Mesenchymal stem cell (in vitro differentiated cells and primary cell): ENCODE results near the gene CLIC4.
"Not testable (repeated sequence)": the region's sequence is repeated elsewhere in the genome, so short reads cannot be mapped to it uniquely, and the experiment has no call there.

Experiments used
- DNase-seq: peaks from one replicate; pipeline ENCODE4 v3.0.0-alpha.2; 2013
- H2AFZ ChIP-seq: one replicate; pipeline ENCODE4 v1.6.1; 2013; ENCODE audit warnings: low read depth, mild to moderate bottlenecking, control low read depth, inconsistent platforms, low read length, moderate library complexity
- H2AK5ac ChIP-seq: 2 replicates; pipeline ENCODE4 v1.6.1; 2013; ENCODE audit warnings: low read length, moderate library complexity, mild to moderate bottlenecking, inconsistent platforms; ENCODE audit not compliant: severe bottlenecking
- H2BK120ac ChIP-seq: one replicate; pipeline ENCODE4 v1.6.1; 2013; ENCODE audit warnings: low read depth, mild to moderate bottlenecking, inconsistent platforms, low read length, moderate library complexity
- H2BK12ac ChIP-seq, 2 experiments: one replicate each; pipeline ENCODE4 v1.6.1; 2013; ENCODE audit warnings: inconsistent platforms in 2 of 2, low read length in 2 of 2, mild to moderate bottlenecking in 2 of 2, moderate library complexity in 2 of 2, control low read depth in 1 of 2
- H2BK15ac ChIP-seq: one replicate; pipeline ENCODE4 v1.6.1; 2013; ENCODE audit warnings: mild to moderate bottlenecking, low read depth, inconsistent platforms; ENCODE audit not compliant: poor library complexity, severe bottlenecking
- H2BK5ac ChIP-seq: 2 replicates; pipeline ENCODE4 v1.6.1; 2013; ENCODE audit warnings: low read depth, mild to moderate bottlenecking, low read length, control low read depth, inconsistent platforms; ENCODE audit not compliant: poor library complexity, severe bottlenecking
- H3K14ac ChIP-seq, 2 experiments: one replicate each; pipeline ENCODE4 v1.6.1; 2013; ENCODE audit warnings: inconsistent platforms in 2 of 2, low read length in 2 of 2, control low read depth in 1 of 2, mild to moderate bottlenecking in 1 of 2, moderate library complexity in 1 of 2
- H3K18ac ChIP-seq, 2 experiments: one replicate each; pipeline ENCODE4 v1.6.1; 2013; ENCODE audit warnings: inconsistent platforms in 2 of 2, low read length in 2 of 2, control low read depth in 1 of 2, low read depth in 1 of 2, mild to moderate bottlenecking in 1 of 2
- H3K23ac ChIP-seq, 2 experiments: one replicate each; pipeline ENCODE4 v1.6.1; 2013; ENCODE audit warnings: inconsistent platforms in 2 of 2, low read length in 2 of 2, mild to moderate bottlenecking in 2 of 2, moderate library complexity in 2 of 2, control low read depth in 1 of 2
- H3K27ac ChIP-seq: 2 replicates; pipeline ENCODE4 v1.5.1; 2013; ENCODE audit warnings: mild to moderate bottlenecking, moderate library complexity, low read length, control low read depth, inconsistent platforms; ENCODE audit not compliant: poor library complexity, severe bottlenecking
- H3K27me3 ChIP-seq, 2 experiments: 2 replicates each; pipeline versions ENCODE4 v1.6.1 to v1.7.0; 2013; ENCODE audit warnings: low read length in 2 of 2, mild to moderate bottlenecking in 2 of 2, moderate library complexity in 2 of 2, control low read depth in 1 of 2, inconsistent platforms in 1 of 2; ENCODE audit not compliant: control insufficient read depth in 1 of 2, insufficient read depth in 1 of 2
- H3K36me3 ChIP-seq, 2 experiments: 2 replicates each; pipeline versions ENCODE4 v1.6.1 to v1.7.0; 2013; ENCODE audit warnings: low read length in 2 of 2, control low read depth in 1 of 2, inconsistent platforms in 1 of 2, low read depth in 1 of 2, mild to moderate bottlenecking in 1 of 2; ENCODE audit not compliant: insufficient read depth in 2 of 2, control insufficient read depth in 1 of 2
- H3K4ac ChIP-seq, 2 experiments: one replicate each; pipeline ENCODE4 v1.6.1; 2013; ENCODE audit warnings: inconsistent platforms in 2 of 2, low read length in 2 of 2, mild to moderate bottlenecking in 2 of 2, moderate library complexity in 2 of 2, control low read depth in 1 of 2, low read depth in 1 of 2
- H3K4me1 ChIP-seq: 2 replicates; pipeline ENCODE4 v1.6.1; 2013; ENCODE audit warnings: low read depth, low read length, control low read depth; ENCODE audit not compliant: control insufficient read depth, insufficient read depth
- H3K4me2 ChIP-seq: 2 replicates; pipeline ENCODE4 v1.6.1; 2013; ENCODE audit warnings: low read length, mild to moderate bottlenecking, inconsistent platforms; ENCODE audit not compliant: poor library complexity, severe bottlenecking
- H3K4me3 ChIP-seq, 2 experiments: 2 replicates each; pipeline versions ENCODE4 v1.5.1 to v1.7.0; 2013; ENCODE audit warnings: low read length in 2 of 2, mild to moderate bottlenecking in 2 of 2, control low read depth in 1 of 2, low read depth in 1 of 2; ENCODE audit not compliant: insufficient read depth in 1 of 2
- H3K79me1 ChIP-seq: replicated peaks from 2 replicates; pipeline ENCODE4 v1.6.1; 2013; ENCODE audit warnings: mild to moderate bottlenecking, control low read depth, low read length, inconsistent platforms; ENCODE audit not compliant: poor library complexity, severe bottlenecking
- H3K9ac ChIP-seq: 2 replicates; pipeline ENCODE4 v1.7.0; 2013; ENCODE audit warnings: mild to moderate bottlenecking, low read length, moderate library complexity
- H3K9me3 ChIP-seq: 2 replicates; pipeline ENCODE4 v1.7.0; 2013; ENCODE audit warnings: mild to moderate bottlenecking, low read length; ENCODE audit not compliant: control insufficient read depth
- H4K8ac ChIP-seq: one replicate; pipeline ENCODE4 v1.6.1; 2013; ENCODE audit warnings: inconsistent platforms, mild to moderate bottlenecking, low read length, moderate library complexity
- H4K91ac ChIP-seq: one replicate; pipeline ENCODE4 v1.6.1; 2013; ENCODE audit warnings: mild to moderate bottlenecking, low read length, inconsistent platforms
- WGBS: methylation state at CpG from one replicate; pipeline ENCODE4 v1.1.7; 2013; ENCODE audit warnings: mixed read lengths; 5-methylcytosine and 5-hydroxymethylcytosine counted together

The CLIC4 gene

DNA sequence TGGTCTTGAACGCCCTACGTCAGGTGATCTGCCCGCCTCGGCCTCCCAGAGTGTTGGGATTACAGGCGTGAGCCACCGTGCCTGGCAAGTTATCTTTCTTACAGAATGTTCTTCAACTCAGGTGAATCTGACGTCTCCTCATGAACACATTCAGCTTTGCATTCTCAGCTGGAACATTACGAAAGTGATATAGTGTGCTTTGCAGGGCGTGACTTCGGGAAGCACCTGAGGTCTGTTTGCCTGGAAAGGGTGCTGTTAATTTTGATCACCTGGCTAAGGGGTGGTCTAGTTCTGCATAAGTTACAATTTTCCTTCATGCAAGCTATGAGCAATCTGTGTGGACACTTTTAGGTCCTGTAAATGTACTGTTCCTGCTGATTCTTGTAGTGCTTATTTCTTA lies 16.3 kb upstream of the CLIC4 start:
- Histone ChIP-seq H3K9me3 (no peaks in the 10 kb centered on the region), H3K23ac (no peak overlapping the region), H2BK5ac (no peak overlapping the region), H3K9ac (no peak overlapping the region), H3K36me3 (no peaks in the 10 kb centered on the region), H3K4ac (no peak overlapping the region), H3K27me3 (no peaks in the 10 kb centered on the region), H4K8ac (no peak overlapping the region), H3K18ac (no peak overlapping the region), H3K4me1 (peaks cover 32% of the 10 kb centered on the region), H2BK15ac (no peak overlapping the region), H3K27ac (no peak overlapping the region), H3K79me1 (no peaks in the 10 kb centered on the region), H2AK5ac (peak overlapping the region; percentile 68), H4K91ac (no peak overlapping the region), H3K14ac (no peak overlapping the region), H2BK120ac (no peak overlapping the region), H2AFZ (no peak overlapping the region), H2BK12ac (peak overlapping the region in 1 of 2 experiments; percentile 24), H3K4me3 (no peak overlapping the region), H3K4me2 (no peak overlapping the region)
- 91% methylated on average over 10 of the region's 10 CpGs for WGBS
- no peak for DNase-seq

DNA sequence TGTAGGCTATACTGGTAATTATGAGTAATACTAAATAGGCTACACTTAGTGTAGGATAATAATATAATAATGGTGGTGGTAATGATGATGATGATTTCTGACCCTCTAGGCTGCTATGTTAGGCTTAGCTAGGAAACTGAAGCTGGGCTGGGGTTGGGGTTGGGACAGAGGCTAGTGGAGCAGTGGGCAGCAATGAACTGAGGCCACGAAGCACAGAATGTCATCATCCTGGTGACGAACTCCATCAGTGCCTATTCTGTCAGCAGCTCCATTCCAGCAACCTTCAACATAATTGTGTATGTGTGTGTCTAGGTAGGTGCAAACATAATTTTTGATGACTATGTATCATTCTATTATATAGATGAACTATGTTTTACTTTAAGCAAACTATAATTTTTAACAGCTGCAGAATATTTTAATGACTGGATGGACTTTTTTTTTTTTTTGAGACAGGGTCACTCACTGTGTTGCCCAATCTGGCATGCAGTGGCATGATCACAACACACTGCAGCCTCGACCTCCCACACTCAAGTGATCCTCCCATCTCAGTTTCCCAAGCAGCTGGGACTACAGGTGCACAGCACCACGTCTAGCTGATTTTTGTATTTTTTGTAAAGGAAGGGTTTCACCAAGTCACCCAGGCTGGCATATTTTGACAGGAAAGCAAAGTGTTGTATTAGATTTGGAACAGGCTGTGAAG lies 12.9 kb upstream of the CLIC4 start:
- Histone ChIP-seq H3K9ac (no peak overlapping the region), H2AK5ac (peak overlapping the region; percentile 52), H3K4ac (no peak overlapping the region), H3K4me2 (no peak overlapping the region), H2BK15ac (no peak overlapping the region), H3K27me3 (no peaks in the 10 kb centered on the region), H2BK5ac (no peak overlapping the region), H3K79me1 (no peaks in the 10 kb centered on the region), H3K18ac (no peak overlapping the region), H4K8ac (no peak overlapping the region), H2BK12ac (peak overlapping the region in 1 of 2 experiments; percentile 71), H3K36me3 (no peaks in the 10 kb centered on the region), H4K91ac (no peak overlapping the region), H3K9me3 (no peaks in the 10 kb centered on the region), H3K23ac (no peak overlapping the region), H3K27ac (no peak overlapping the region), H3K14ac (no peak overlapping the region), H2BK120ac (no peak overlapping the region), H3K4me3 (no peak overlapping the region), H2AFZ (no peak overlapping the region), H3K4me1 (peaks cover 23% of the 10 kb centered on the region)
- DNase-seq: no peak
- WGBS: 66% methylated on average over 3 of the region's 4 CpGs

DNA sequence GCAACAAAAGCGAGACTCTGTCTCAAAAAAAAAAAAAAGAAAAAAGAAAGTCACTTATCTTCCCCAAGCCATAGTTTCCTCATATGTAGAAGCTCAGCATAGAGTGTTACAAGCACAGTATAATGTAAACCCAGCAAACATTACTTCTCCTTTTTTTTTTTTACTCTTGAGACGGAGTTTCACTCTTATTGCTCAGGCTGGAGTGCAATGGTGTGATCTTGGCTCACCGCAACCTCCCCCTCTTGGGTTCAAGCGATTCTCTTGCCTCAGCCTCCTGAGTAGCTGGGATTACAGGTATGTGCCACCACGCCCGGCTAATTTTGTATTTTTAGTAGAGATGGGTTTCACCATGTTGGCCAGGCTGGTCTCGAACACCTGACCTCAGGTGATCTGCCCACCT lies 11.9 kb upstream of the CLIC4 start:
- H2BK120ac ChIP-seq, H2BK15ac ChIP-seq, H3K9ac ChIP-seq, H3K18ac ChIP-seq, H3K79me1 ChIP-seq, H4K91ac ChIP-seq, H2BK12ac ChIP-seq, H2AFZ ChIP-seq, DNase-seq, H3K4ac ChIP-seq, H3K27me3 ChIP-seq, H2BK5ac ChIP-seq, H4K8ac ChIP-seq, H2AK5ac ChIP-seq, H3K27ac ChIP-seq, H3K23ac ChIP-seq, H3K4me2 ChIP-seq, H3K36me3 ChIP-seq, H3K14ac ChIP-seq, H3K9me3 ChIP-seq, H3K4me3 ChIP-seq: not testable (repeated sequence)
- WGBS: 77% methylated on average over 6 of the region's 7 CpGs
- peaks cover 18% of the 10 kb centered on the region for H3K4me1 ChIP-seq

DNA sequence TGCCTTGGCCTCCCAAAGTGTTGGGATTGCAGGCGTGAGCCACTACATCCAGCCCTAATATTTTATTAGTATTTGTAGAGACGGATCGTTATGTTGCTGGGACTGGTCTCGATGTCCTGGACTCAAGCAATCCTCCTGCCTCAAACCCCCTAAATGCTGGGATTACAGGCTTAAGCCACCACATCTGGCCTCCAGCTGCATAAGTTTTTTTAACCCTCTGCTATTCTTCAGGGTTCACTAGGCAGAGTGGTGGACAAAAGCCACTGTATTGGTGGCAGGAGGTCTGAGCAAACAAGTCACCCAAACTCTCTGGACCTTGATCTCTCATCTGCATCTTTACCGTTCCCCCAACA lies 10.1 kb upstream of the CLIC4 start:
- Histone ChIP-seq H2BK12ac (peak overlapping the region; percentile 1 to 71), H3K9ac (no peak overlapping the region), H3K79me1 (no peaks in the 10 kb centered on the region), H4K91ac (no peak overlapping the region), H3K27me3 (no peaks in the 10 kb centered on the region), H2BK5ac (no peak overlapping the region), H3K4me1 (peaks cover 17% of the 10 kb centered on the region), H3K14ac (peak overlapping the region in 1 of 2 experiments; percentile 3), H3K23ac (no peak overlapping the region), H4K8ac (peak overlapping the region; percentile 12), H2AFZ (no peak overlapping the region), H3K4me2 (no peak overlapping the region), H3K36me3 (no peaks in the 10 kb centered on the region), H3K18ac (peak overlapping the region; percentile 30 to 69), H2BK120ac (no peak overlapping the region), H2BK15ac (no peak overlapping the region), H3K9me3 (no peaks in the 10 kb centered on the region), H3K27ac (no peak overlapping the region), H2AK5ac (peak overlapping the region; percentile 19), H3K4ac (peak overlapping the region in 1 of 2 experiments; percentile 11), H3K4me3 (peak overlapping the region in 1 of 2 experiments; percentile 21)
- DNase-seq: no peak
- 84% methylated on average over 5 of the region's 5 CpGs for WGBS
